ENCODE data around the gene SYT12. TPM values are rescaled to one million over a fixed set of nuclear protein-coding genes. Genes with fewer than 3 reads are reported as not detected.
A peak's percentile ranks its signal among the peaks of the same experiment; 100 is the strongest.

The SYT12 gene
- total RNA-seq, 1 experiment from 2014 or later = 4.8 TPM

- Histone ChIP-seq H3K27ac (ENCODE audit: low read length) (no peak overlapping the region), H3K27me3 (ENCODE audit: low read length) (no peaks in the 10 kb centered on the region), H4K20me1 (ENCODE audit: low read length) (no peaks in the 10 kb centered on the region), H2AFZ (ENCODE audit: low read length) (no peak overlapping the region), H3K4me1 (ENCODE audit: insufficient read depth, low read length) (no peaks in the 10 kb centered on the region), H3K9me2 (replicated peaks; ENCODE audit: low read length) (no peaks in the 10 kb centered on the region), H3K4me3 (ENCODE audit: low read length) (no peak overlapping the region), H3F3A (ENCODE audit: low read length, unreplicated experiment) (no peaks in the 10 kb centered on the region), H3K79me2 (ENCODE audit: low read length) (no peaks in the 10 kb centered on the region), H3K4me2 (ENCODE audit: low read length) (no peak overlapping the region), H3K9me3 (ENCODE audit: low read length) (no peaks in the 10 kb centered on the region), H3K9ac (ENCODE audit: low read length) (no peak overlapping the region), H3K36me3 (ENCODE audit: low read depth, low read length) (no peaks in the 10 kb centered on the region)
- TF ChIP-seq CTCF (conservative IDR thresholded peaks at IDR 0.05; ENCODE audit: low read depth, low read length) (no peak), EZH2phosphoT487 (IDR thresholded peaks at IDR 0.05; ENCODE audit: borderline replicate concordance, low read length) (no peak), EZH2 (IDR thresholded peaks at IDR 0.05; ENCODE audit: low read length, unreplicated experiment) (no peak)
- CTCF ChIA-PET = no interaction called here
- no peak for ATAC-seq
- DNase-seq = no peak
- BruUV-seq (replicated peaks) = no TSS peak
- POLR2A ChIA-PET (ENCODE audit: unreplicated experiment) = no interaction called here
- intact Hi-C loops (cut with micrococcal nuclease) = no loop called here
Measured at GRCh38 chr11:67016550-67016949, 6.4 kb upstream of the SYT12 start.

- Histone ChIP-seq H3K79me2 (ENCODE audit: low read length) (no peaks in the 10 kb centered on the region), H3K4me3 (ENCODE audit: low read length) (no peak overlapping the region), H3K9ac (ENCODE audit: low read length) (no peak overlapping the region), H3K36me3 (ENCODE audit: low read depth, low read length) (no peaks in the 10 kb centered on the region), H3K9me3 (ENCODE audit: low read length) (no peaks in the 10 kb centered on the region), H3K4me2 (ENCODE audit: low read length) (no peak overlapping the region), H3K27ac (ENCODE audit: low read length) (no peak overlapping the region), H4K20me1 (ENCODE audit: low read length) (no peaks in the 10 kb centered on the region), H3K27me3 (ENCODE audit: low read length) (no peaks in the 10 kb centered on the region), H2AFZ (ENCODE audit: low read length) (no peak overlapping the region), H3K4me1 (ENCODE audit: insufficient read depth, low read length) (peaks cover 31% of the 10 kb centered on the region), H3K9me2 (replicated peaks; ENCODE audit: low read length) (no peaks in the 10 kb centered on the region), H3F3A (ENCODE audit: low read length, unreplicated experiment) (no peaks in the 10 kb centered on the region)
- POLR2A ChIA-PET (ENCODE audit: unreplicated experiment) = no interaction called here
- intact Hi-C loops (cut with micrococcal nuclease) = no loop called here
- no TSS peak for BruUV-seq (replicated peaks)
- DNase-seq = no peak
- ATAC-seq = no peak
- TF ChIP-seq EZH2phosphoT487 (IDR thresholded peaks at IDR 0.05; ENCODE audit: borderline replicate concordance, low read length) (no peak), EZH2 (IDR thresholded peaks at IDR 0.05; ENCODE audit: low read length, unreplicated experiment) (no peak), CTCF (conservative IDR thresholded peaks at IDR 0.05; ENCODE audit: low read depth, low read length) (no peak)
- CTCF ChIA-PET = interaction anchor here (1.2 kb wide), 1 partner anchor 140 kb away, joined by 7 read pairs; no protein-coding TSS in a partner anchor
Measured at GRCh38 chr11:67020949-67021348, 2.0 kb upstream of the SYT12 start.

GRCh38 chr11:67022341-67022933 is 497 bp upstream of the SYT12 start:
- H3K79me2 ChIP-seq (ENCODE audit: low read length) = no peaks in the 10 kb centered on the region
- peak overlapping the region; percentile 86 for H3K4me2 ChIP-seq (ENCODE audit: low read length)
- BruUV-seq (replicated peaks) = no TSS peak
- H3K4me3 ChIP-seq (ENCODE audit: low read length) = peak overlapping the region; percentile 68
- no peaks in the 10 kb centered on the region for H3K36me3 ChIP-seq (ENCODE audit: low read depth, low read length)
- H3K27ac ChIP-seq (ENCODE audit: low read length) = no peak overlapping the region
- H3K9me2 ChIP-seq (replicated peaks; ENCODE audit: low read length) = no peaks in the 10 kb centered on the region
- H4K20me1 ChIP-seq (ENCODE audit: low read length) = no peaks in the 10 kb centered on the region
- H2AFZ ChIP-seq (ENCODE audit: low read length) = peak overlapping the region; percentile 76
- ChIA-PET CTCF (interaction anchor here (0.6 to 1.2 kb wide), 4 partner anchors 79 to 294 kb away, joined by 3 to 8 read pairs (median 6); no protein-coding TSS in a partner anchor), POLR2A (ENCODE audit: unreplicated experiment) (no interaction called here)
- H3K27me3 ChIP-seq (ENCODE audit: low read length) = no peaks in the 10 kb centered on the region
- H3K9ac ChIP-seq (ENCODE audit: low read length) = peak overlapping the region; percentile 25; the same call in 1 of the 2 replicates
- ATAC-seq (peak; percentile 45), DNase-seq (peak; percentile 96)
- TF ChIP-seq EZH2phosphoT487 (IDR thresholded peaks at IDR 0.05; ENCODE audit: borderline replicate concordance, low read length) = no peak
- TF ChIP-seq CTCF (conservative IDR thresholded peaks at IDR 0.05; ENCODE audit: low read depth, low read length) = 0 out of 2 replicates have a peak, but pooled peaks have one; percentile 7
- no peaks in the 10 kb centered on the region for H3F3A ChIP-seq (ENCODE audit: low read length, unreplicated experiment)
- intact Hi-C loops (cut with micrococcal nuclease) = no loop called here
- peaks cover 31% of the 10 kb centered on the region for H3K4me1 ChIP-seq (ENCODE audit: insufficient read depth, low read length)
- H3K9me3 ChIP-seq (ENCODE audit: low read length) = no peaks in the 10 kb centered on the region

Data from PC-3 (cell line).